Left lung (tissue), 10 donors: ENCODE results near the gene PSME3IP1. TPM values are rescaled to one million over a fixed set of nuclear protein-coding genes. Genes with fewer than 3 reads are reported as not detected.
A peak's percentile ranks its signal among the peaks of the same experiment; 100 is the strongest.

Source experiments
- ATAC-seq: fragments of 200-7000 bp; cut with Tn5 transposase; one replicate; pipeline ENCODE4 v1.9.1; 2020; ENCODE audit warnings: moderate library complexity
- DNase-seq, 4 donors: peaks; one replicate each; pipeline ENCODE4 v3.0.0-alpha.2; 2013 to 2020
- H3K27ac ChIP-seq, 2 donors: fragments of 200-600 bp; sonication (generic) in 1 of 2; one replicate each; pipeline versions ENCODE4 v1.5.0 to v1.8.0; 2020 to 2021
- H3K27me3 ChIP-seq, 2 donors: fragments of 200-600 bp; sonication (generic) in 1 of 2; one replicate each; pipeline versions ENCODE4 v1.5.0 to v1.8.0; 2020 to 2021
- H3K36me3 ChIP-seq, 2 donors: fragments of 200-600 bp; sonication (generic) in 1 of 2; one replicate each; pipeline versions ENCODE4 v1.5.0 to v1.8.0; 2020 to 2021
- H3K4me1 ChIP-seq, 2 donors: fragments of 200-600 bp; one replicate each; pipeline ENCODE4 v1.8.0; 2021
- H3K4me3 ChIP-seq, 2 donors: fragments of 200-600 bp; sonication (generic) in 1 of 2; one replicate each; pipeline versions ENCODE4 v1.5.0 to v1.8.0; 2020 to 2021; ENCODE audit warnings: mild to moderate bottlenecking in 1 of 2
- H3K9me3 ChIP-seq, 2 donors: fragments of 200-600 bp; sonication (generic) in 1 of 2; one replicate each; pipeline versions ENCODE4 v1.5.0 to v1.8.0; 2020 to 2021
- intact Hi-C, 2 donors: fragments of 100-400 bp; cut with DNase I; formaldehyde crosslinking; loops; one replicate each; pipeline versions ENCODE4 v1.11.2 to v1.14.2; 2022
- polyA plus RNA-seq, 6 donors: library from polyadenylated mRNA; unstranded; fragments of 120-200 nt; gene quantifications; one replicate each; pipeline ENCODE4 v1.2.1, GENCODE V29; 2013; ENCODE audit not compliant: insufficient read length in 6 of 6
- total RNA-seq, 2 donors: library from RNA; stranded (reverse); fragmentation: NEBNext Ultra II Directional; extraction: Animal tissue kit (Norgen Biotek cat#: 25700); gene quantifications; one replicate each; pipeline ENCODE4 v1.2.1, GENCODE V29; 2021
- TF ChIP-seq, protein P1 (sequence below), 2 donors: fragments of 200-600 bp; sonication (generic) in 1 of 2; IDR thresholded peaks; one replicate each; pipeline versions ENCODE4 v1.5.0 to v1.8.0; 2021; ENCODE audit warnings: antibody characterized with exemption in 2 of 2
- donor health status: DM: no; HTN: yes; CAD: no.
- donor health status: DM: no; HTN: no; CAD: no.

PSME3IP1 gene
- total and polyA plus RNA-seq, 8 donors: 53.1 to 123 (median 104) TPM

DNA sequence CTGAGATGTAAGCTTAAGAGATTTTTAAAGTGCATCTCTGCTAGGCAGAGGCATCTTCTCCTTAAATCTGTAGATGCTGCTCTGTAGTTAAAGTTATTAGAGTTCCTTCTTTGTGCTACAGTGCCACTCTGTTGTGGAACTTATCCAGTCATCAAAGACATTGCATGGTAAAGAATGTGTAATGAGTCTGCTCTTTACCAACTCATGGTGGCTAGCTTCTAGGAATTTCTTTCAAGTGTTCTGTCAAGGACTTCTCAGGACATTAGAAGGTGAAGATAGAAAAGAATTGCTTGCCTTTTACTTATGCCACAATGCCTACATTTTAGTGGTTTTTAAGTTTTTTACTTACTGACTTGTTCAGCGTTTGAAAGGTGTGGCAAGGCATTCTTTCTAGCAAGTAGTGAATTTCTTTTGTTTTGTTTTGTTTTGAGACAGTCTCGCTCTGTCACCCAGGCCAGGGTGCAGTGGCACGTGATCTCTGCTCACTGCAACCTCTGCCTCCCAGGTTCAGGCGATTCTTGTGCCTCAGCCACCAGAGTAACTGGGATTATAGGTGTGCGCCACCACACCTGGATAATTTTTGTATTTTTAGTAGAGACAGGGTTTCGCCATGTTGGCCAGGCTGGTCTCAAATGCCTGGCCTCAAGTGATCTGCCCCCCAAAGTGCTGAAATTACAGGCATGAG, 39.0 kb upstream of the PSME3IP1 start:
- H3K4me3 ChIP-seq: no peak overlapping the region
- peaks cover 0 to 94% of the 10 kb centered on the region in 2 donors for H3K36me3 ChIP-seq
- TF ChIP-seq, protein P1, sequence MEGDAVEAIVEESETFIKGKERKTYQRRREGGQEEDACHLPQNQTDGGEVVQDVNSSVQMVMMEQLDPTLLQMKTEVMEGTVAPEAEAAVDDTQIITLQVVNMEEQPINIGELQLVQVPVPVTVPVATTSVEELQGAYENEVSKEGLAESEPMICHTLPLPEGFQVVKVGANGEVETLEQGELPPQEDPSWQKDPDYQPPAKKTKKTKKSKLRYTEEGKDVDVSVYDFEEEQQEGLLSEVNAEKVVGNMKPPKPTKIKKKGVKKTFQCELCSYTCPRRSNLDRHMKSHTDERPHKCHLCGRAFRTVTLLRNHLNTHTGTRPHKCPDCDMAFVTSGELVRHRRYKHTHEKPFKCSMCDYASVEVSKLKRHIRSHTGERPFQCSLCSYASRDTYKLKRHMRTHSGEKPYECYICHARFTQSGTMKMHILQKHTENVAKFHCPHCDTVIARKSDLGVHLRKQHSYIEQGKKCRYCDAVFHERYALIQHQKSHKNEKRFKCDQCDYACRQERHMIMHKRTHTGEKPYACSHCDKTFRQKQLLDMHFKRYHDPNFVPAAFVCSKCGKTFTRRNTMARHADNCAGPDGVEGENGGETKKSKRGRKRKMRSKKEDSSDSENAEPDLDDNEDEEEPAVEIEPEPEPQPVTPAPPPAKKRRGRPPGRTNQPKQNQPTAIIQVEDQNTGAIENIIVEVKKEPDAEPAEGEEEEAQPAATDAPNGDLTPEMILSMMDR (IDR thresholded peaks at IDR 0.05): no peak
- H3K27me3 ChIP-seq: no peaks in the 10 kb centered on the region
- H3K9me3 ChIP-seq: no peaks in the 10 kb centered on the region
- H3K4me1 ChIP-seq: no peaks in the 10 kb centered on the region
- intact Hi-C loops: no loop called here
- peak; percentile 31 for ATAC-seq
- DNase-seq: no peak
- no peak overlapping the region for H3K27ac ChIP-seq

DNA sequence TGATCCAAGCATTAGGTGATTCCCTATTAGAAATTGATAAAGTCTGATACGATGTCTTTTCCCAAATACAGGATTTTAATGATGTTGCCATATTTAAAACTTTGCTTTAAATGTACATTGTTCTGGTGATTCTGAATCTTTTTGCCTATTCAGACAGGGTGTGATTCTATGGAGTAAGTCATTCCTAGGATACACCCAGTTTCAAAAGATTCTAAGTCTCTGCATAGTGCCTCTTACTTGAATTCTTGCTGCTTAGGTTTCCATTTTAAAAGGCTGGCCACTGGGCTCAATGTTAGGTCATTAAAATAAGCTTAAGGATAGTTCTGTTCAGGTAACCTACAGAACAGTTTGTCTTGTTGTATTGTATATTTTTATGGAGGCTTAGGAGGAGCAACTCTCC, 37.2 kb upstream of the PSME3IP1 start:
- DNase-seq (no peak), ATAC-seq (no peak)
- Histone ChIP-seq H3K36me3 (peaks cover 5 to 91% of the 10 kb centered on the region in 2 donors), H3K4me1 (no peaks in the 10 kb centered on the region), H3K27me3 (no peaks in the 10 kb centered on the region), H3K4me3 (no peak overlapping the region), H3K9me3 (peaks cover 0 to 4% of the 10 kb centered on the region in 2 donors), H3K27ac (no peak overlapping the region)
- intact Hi-C loops: no loop called here
- TF ChIP-seq, protein P1 (IDR thresholded peaks at IDR 0.05): no peak

DNA sequence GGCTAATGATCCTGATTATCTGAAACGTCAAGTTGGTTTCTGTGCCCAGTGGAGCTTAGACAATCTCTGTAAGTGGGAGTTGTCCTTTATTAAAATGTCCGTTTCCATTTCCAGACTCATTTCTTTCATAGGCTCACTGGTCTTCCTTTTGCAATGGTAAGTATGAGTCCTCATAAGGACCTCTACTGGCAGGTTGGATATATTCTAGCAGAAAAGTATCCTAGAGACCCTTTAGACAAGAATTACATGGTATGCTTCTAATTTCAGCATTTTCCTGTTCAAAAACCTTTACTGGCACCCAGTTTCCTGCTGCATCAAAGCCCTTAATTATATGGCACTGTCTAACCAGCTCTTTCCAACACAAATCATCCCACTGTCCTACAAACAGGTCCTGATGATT, 31.1 kb upstream of the PSME3IP1 start:
- Histone ChIP-seq H3K27me3 (no peaks in the 10 kb centered on the region), H3K4me3 (no peak overlapping the region), H3K36me3 (peaks cover 14 to 93% of the 10 kb centered on the region in 2 donors), H3K4me1 (no peaks in the 10 kb centered on the region), H3K9me3 (peaks cover 0 to 35% of the 10 kb centered on the region in 2 donors), H3K27ac (no peak overlapping the region)
- intact Hi-C loops: no loop called here
- ATAC-seq (no peak), DNase-seq (no peak)
- TF ChIP-seq, protein P1 (IDR thresholded peaks at IDR 0.05): no peak

DNA sequence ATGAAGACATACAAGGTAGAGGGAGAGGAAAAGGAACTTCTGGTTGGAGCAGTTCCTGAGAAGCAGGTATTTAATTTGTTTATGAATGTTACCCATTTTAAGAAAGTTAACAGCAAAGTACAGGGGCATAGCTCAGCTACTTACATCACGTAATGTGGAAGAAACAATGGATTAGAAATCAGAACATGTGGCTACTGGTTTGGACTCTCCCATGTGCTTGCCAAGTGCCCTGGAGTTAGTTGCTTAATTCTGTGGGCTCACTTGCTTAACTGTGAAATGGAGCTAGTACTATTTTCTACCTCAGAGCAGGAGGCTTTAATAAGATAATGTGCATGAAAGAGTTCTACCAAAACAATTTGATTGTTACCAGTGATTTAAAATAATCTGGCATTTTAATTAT, 27.6 kb upstream of the PSME3IP1 start:
- TF ChIP-seq, protein P1 (IDR thresholded peaks at IDR 0.05): no peak
- H3K4me3 ChIP-seq: no peak overlapping the region
- DNase-seq: no peak
- H3K27ac ChIP-seq: no peak overlapping the region
- H3K27me3 ChIP-seq: no peaks in the 10 kb centered on the region
- H3K4me1 ChIP-seq: no peaks in the 10 kb centered on the region
- H3K36me3 ChIP-seq: peaks cover 9 to 99% of the 10 kb centered on the region in 2 donors
- peaks cover 0 to 35% of the 10 kb centered on the region in 2 donors for H3K9me3 ChIP-seq
- intact Hi-C loops: no loop called here
- ATAC-seq: no peak

DNA sequence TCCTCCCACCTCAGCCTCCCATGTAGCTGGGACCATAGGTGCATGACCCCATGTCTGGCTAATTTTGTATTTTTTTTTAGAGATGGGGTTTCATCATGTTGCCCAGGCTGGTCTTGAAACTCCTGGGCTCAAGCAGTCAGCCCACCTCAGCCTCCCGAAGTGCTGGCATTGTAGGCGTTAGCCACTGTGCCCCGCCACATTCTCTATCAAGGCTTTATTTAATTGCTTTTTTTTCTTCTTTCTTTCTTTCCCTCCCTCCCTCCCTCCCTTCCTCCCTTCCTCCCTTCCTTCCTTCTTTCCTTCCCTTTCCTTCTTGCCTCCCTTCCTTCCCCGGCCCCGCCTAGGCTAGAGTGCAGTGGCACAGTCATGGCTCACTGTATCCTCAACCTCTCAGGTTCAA, 23.9 kb upstream of the PSME3IP1 start:
- Histone ChIP-seq H3K4me3 (no peak overlapping the region), H3K9me3 (no peaks in the 10 kb centered on the region), H3K27me3 (no peaks in the 10 kb centered on the region), H3K27ac (no peak overlapping the region), H3K4me1 (no peaks in the 10 kb centered on the region), H3K36me3 (peaks cover 0 to 99% of the 10 kb centered on the region in 2 donors)
- DNase-seq: no peak
- ATAC-seq: no peak
- intact Hi-C loops: no loop called here
- TF ChIP-seq, protein P1 (IDR thresholded peaks at IDR 0.05): no peak
